Activated CD4-positive, alpha-beta T cell treated with anti-CD3 and anti-CD28 coated beads, Interleukin-2, amount 10 ng/mL, durations not matched to agents 7 days and 5 days (primary cell): ENCODE data around the gene TNXB. TPM values are rescaled to one million over a fixed set of nuclear protein-coding genes. Genes with fewer than 3 reads are reported as not detected.
A peak's percentile ranks its signal among the peaks of the same experiment; 100 is the strongest.

ENCODE experiments used
- CTCF ChIA-PET: fragments of 350-600 bp; sonication (Branson Sonifier 250); formaldehyde crosslinking; loops from one replicate; lab custom pipeline; 2021; ENCODE audit warnings: antibody characterized with exemption; lab: Charles Lee
- POLR2A ChIA-PET: fragments of 350-600 bp; sonication (Branson Sonifier 250); formaldehyde crosslinking; loops from one replicate; lab custom pipeline; 2021; ENCODE audit warnings: antibody characterized with exemption; lab: Charles Lee
- DNase-seq: peaks from one replicate; pipeline ENCODE4 v3.0.0-alpha.2; 2020
- H3K27ac Mint-ChIP-seq: one replicate; pipeline ENCODE4 v1.8.0; 2021; ENCODE audit warnings: mild to moderate bottlenecking, moderate library complexity, mixed read lengths
- H3K27me3 Mint-ChIP-seq: one replicate; pipeline ENCODE4 v1.8.0; 2021; ENCODE audit warnings: mixed read lengths
- H3K36me3 Mint-ChIP-seq: one replicate; pipeline ENCODE4 v1.8.0; 2021; ENCODE audit warnings: low read depth, mixed read lengths
- H3K4me1 Mint-ChIP-seq: one replicate; pipeline ENCODE4 v1.8.0; 2021; ENCODE audit warnings: mixed read lengths
- H3K4me3 Mint-ChIP-seq: one replicate; pipeline ENCODE4 v1.8.0; 2021; ENCODE audit warnings: mild to moderate bottlenecking, moderate library complexity, mixed read lengths
- H3K9me3 Mint-ChIP-seq: one replicate; pipeline ENCODE4 v1.8.0; 2021; ENCODE audit warnings: mixed read lengths
- total RNA-seq, 2 experiments: library from RNA; stranded (reverse); gene quantifications; one replicate each; pipeline ENCODE4 v1.2.3, GENCODE V29; 2021

TNXB gene, protein sequence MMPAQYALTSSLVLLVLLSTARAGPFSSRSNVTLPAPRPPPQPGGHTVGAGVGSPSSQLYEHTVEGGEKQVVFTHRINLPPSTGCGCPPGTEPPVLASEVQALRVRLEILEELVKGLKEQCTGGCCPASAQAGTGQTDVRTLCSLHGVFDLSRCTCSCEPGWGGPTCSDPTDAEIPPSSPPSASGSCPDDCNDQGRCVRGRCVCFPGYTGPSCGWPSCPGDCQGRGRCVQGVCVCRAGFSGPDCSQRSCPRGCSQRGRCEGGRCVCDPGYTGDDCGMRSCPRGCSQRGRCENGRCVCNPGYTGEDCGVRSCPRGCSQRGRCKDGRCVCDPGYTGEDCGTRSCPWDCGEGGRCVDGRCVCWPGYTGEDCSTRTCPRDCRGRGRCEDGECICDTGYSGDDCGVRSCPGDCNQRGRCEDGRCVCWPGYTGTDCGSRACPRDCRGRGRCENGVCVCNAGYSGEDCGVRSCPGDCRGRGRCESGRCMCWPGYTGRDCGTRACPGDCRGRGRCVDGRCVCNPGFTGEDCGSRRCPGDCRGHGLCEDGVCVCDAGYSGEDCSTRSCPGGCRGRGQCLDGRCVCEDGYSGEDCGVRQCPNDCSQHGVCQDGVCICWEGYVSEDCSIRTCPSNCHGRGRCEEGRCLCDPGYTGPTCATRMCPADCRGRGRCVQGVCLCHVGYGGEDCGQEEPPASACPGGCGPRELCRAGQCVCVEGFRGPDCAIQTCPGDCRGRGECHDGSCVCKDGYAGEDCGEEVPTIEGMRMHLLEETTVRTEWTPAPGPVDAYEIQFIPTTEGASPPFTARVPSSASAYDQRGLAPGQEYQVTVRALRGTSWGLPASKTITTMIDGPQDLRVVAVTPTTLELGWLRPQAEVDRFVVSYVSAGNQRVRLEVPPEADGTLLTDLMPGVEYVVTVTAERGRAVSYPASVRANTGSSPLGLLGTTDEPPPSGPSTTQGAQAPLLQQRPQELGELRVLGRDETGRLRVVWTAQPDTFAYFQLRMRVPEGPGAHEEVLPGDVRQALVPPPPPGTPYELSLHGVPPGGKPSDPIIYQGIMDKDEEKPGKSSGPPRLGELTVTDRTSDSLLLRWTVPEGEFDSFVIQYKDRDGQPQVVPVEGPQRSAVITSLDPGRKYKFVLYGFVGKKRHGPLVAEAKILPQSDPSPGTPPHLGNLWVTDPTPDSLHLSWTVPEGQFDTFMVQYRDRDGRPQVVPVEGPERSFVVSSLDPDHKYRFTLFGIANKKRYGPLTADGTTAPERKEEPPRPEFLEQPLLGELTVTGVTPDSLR (N-terminal part only)
- total RNA-seq = 1 to 10 TPM; 3.9 to 6.7 TPM

DNA sequence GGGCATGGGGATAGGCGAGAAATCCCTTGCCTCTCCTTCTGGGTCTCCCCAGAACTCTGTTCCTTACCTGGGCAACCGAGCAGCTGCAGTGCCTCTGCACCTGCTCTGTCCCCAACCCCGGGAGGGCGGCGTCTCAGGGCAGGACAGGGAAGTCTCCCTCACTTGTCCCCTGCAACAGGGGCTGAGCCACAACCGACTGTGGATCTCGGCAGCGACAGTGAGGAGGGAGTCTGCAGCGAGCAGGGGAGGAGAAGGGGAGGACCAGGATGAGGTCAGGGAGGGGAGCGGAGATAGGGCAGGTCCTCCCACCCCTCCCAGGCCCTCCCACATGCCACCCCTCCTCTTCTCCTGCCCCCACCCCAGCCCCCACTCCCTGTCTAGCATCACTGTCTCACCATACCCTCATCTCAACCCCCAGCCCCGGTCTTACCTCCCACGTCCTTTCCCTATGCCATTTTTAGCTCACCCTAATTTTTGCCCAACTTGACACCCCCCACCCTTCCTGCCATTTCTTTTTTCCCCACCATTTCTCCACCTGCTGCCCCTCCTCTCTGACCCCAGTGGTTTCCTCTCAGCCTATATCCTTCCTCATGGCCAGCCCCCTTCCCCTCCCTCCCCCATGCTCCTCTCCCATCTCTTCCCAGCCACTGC is at the start of gene TNXB:
Gene TNXB, minus strand, starts transcription at position 225 of the 651 bp plus-strand sequence. CDS start 11,140 bp downstream, outside the sequence.
- H3K27me3 Mint-ChIP-seq = peaks cover 28% of the 10 kb centered on the region
- H3K4me3 Mint-ChIP-seq = no peak within 1 kb of the TSS
- H3K9me3 Mint-ChIP-seq = no peaks in the 10 kb centered on the region
- no peak within 1 kb of the TSS for H3K27ac Mint-ChIP-seq
- POLR2A ChIA-PET = no interaction called here
- peaks cover 2% of the 10 kb centered on the region for H3K36me3 Mint-ChIP-seq
- no peak for DNase-seq
- CTCF ChIA-PET = no interaction called here
- H3K4me1 Mint-ChIP-seq = peaks cover 7% of the 10 kb centered on the region

DNA sequence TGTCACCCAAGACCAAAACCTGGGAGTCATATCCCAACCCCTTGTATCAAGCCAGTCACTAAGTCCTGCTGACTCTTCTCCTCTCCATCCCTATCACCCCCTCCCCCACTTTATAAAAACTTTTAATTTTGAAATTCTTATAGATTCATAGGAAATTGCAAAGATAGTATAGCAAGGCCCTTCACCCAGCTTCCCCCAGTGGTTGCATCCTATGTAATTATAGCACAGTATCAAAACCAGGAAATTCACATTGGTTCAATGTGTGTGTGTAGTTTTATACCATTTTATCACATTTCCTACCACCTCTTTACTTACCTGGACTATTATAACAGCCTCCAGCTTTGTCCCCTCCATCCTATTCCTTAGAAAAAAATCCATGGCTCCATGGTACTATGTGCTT is 48.9 kb upstream of the TNXB start:
- Mint-ChIP-seq H3K36me3 (peaks cover 1% of the 10 kb centered on the region), H3K4me1 (peaks cover 23% of the 10 kb centered on the region), H3K27me3 (peaks cover 2% of the 10 kb centered on the region), H3K27ac (no peak overlapping the region), H3K9me3 (no peaks in the 10 kb centered on the region), H3K4me3 (no peak overlapping the region)
- ChIA-PET POLR2A (interaction anchor here (0.6 kb wide), 1 partner anchor 95 kb away, joined by 3 read pairs; no protein-coding TSS in a partner anchor), CTCF (interaction anchor here (0.5 to 0.8 kb wide), 2 partner anchors 11 to 25 kb away, joined by 3 read pairs; no protein-coding TSS in a partner anchor)
- no peak for DNase-seq

DNA sequence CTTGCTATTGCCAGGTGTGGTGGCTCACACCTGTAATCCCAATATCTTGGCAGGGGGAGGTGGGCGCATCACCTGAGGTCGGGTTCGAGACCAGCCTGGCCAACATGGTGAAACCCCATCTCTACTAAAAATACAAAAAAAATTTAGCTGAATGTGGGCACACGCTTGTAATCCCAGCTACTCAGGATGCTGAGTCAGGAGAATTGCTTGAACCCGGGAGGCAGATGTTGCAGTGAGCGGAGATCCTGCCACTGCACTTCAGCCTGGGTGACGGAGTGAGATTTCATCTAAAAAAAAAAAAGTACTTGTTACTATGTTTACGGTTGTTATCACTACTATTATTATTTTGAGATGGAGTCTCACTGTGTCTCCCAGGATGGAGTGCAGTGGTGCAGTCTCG is 47.8 kb upstream of the TNXB start:
- no peak overlapping the region for H3K27ac Mint-ChIP-seq
- no peaks in the 10 kb centered on the region for H3K9me3 Mint-ChIP-seq
- ChIA-PET POLR2A (no interaction called here), CTCF (no interaction called here)
- H3K36me3 Mint-ChIP-seq = peaks cover 1% of the 10 kb centered on the region
- H3K4me3 Mint-ChIP-seq = no peak overlapping the region
- peaks cover 30% of the 10 kb centered on the region for H3K4me1 Mint-ChIP-seq
- H3K27me3 Mint-ChIP-seq = peaks cover 11% of the 10 kb centered on the region
- no peak for DNase-seq

DNA sequence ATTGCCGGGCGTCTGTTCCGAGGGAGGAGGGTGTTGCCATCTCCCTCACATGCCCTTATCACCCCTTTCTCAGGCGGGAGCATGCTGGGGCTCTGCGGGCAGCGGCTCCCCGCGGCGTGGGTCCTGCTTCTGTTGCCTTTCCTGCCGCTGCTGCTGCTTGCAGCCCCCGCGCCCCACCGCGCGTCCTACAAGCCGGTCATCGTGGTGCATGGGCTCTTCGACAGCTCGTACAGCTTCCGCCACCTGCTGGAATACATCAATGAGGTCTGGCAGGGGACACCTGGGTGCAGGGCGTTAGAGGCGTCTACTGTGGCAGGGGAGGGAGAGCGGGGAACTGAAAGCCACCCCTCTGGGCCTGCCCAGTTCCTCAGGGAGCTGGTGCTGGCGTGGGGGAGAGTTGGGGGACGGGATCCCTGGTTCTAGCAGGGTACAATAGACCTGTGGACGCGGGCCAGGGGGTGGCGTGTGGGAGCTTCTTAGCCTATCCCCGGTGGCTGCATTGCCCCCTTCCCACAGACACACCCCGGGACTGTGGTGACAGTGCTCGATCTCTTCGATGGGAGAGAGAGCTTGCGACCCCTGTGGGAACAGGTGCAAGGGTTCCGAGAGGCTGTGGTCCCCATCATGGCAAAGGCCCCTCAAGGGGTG is 45.5 kb upstream of the TNXB start:
- H3K27ac Mint-ChIP-seq = peak overlapping the region; percentile 90
- CTCF ChIA-PET = interaction anchor here (0.6 to 1.2 kb wide), 4 partner anchors 10 to 36 kb away, joined by 3 to 5 read pairs (median 4); partner anchors contain the start of gene EGFL8
- no peaks in the 10 kb centered on the region for H3K9me3 Mint-ChIP-seq
- H3K4me3 Mint-ChIP-seq = peak overlapping the region; percentile 97
- peak; percentile 77 for DNase-seq
- POLR2A ChIA-PET = interaction anchor here (0.6 kb wide), 1 partner anchor 100 kb away, joined by 3 read pairs; no protein-coding TSS in a partner anchor
- H3K4me1 Mint-ChIP-seq = peaks cover 36% of the 10 kb centered on the region
- H3K36me3 Mint-ChIP-seq = peaks cover 1% of the 10 kb centered on the region
- H3K27me3 Mint-ChIP-seq = peaks cover 24% of the 10 kb centered on the region

DNA sequence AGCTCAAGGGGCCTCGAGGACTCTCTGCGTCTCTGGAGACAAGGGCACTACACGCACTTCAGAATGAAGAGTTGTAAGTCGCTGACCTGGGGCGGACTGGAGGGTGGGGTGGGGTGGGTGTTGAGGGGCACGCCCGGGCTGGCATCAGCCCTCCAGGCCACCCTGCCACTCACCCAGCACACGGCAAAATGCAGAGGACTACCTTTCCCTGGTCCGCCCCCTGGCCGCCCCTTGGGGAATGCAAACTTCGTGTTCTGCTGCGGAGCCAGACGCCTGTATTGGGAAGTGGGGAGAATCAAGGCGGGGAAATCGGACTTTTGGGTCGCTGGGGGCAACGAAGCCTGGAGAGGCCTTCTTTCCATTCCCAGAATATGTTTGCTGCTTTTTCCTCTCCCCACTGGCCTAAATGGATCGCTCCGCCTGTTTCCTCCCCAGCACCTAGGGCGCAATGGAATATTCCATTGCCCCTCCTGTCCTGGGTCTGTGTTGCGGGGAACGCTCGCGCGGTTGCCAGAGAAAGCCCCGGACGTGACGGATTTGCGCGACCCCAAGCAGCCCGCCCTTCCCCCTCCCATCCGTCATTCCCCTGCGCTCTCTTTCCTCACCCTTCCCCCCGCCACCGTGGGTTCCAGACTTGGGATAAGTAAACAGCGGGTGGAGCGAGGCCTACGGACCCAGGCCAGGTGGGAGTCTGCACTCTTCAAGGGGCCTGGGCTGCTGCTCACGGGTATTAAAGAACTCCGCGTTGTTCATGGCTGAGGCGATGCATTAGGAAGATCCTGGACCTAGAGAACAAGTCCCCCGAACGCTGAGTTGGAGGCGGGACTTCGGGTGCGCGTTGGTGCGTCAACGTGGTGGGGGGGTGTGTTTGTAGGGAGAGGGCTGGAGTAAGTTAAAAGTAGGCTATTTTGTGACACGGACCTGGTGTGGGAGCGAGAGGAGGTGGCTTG is 44.7 kb upstream of the TNXB start, which contains the start of gene PPT2:
Gene PPT2, plus strand, starts transcription at position 578 of the 950 bp plus-strand sequence. CDS start 454 bp downstream, outside the sequence.
- ChIA-PET POLR2A (no interaction called here), CTCF (interaction anchor here (1.2 kb wide), 2 partner anchors 11 to 35 kb away, joined by 4 to 5 read pairs; partner anchors contain the start of gene EGFL8)
- Mint-ChIP-seq H3K36me3 (peaks cover 1% of the 10 kb centered on the region), H3K27me3 (peaks cover 28% of the 10 kb centered on the region), H3K27ac (peak within 1 kb of the TSS; percentile 90), H3K9me3 (no peaks in the 10 kb centered on the region), H3K4me3 (peak within 1 kb of the TSS; percentile 97), H3K4me1 (peaks cover 40% of the 10 kb centered on the region)
- DNase-seq = peak; percentile 72

DNA sequence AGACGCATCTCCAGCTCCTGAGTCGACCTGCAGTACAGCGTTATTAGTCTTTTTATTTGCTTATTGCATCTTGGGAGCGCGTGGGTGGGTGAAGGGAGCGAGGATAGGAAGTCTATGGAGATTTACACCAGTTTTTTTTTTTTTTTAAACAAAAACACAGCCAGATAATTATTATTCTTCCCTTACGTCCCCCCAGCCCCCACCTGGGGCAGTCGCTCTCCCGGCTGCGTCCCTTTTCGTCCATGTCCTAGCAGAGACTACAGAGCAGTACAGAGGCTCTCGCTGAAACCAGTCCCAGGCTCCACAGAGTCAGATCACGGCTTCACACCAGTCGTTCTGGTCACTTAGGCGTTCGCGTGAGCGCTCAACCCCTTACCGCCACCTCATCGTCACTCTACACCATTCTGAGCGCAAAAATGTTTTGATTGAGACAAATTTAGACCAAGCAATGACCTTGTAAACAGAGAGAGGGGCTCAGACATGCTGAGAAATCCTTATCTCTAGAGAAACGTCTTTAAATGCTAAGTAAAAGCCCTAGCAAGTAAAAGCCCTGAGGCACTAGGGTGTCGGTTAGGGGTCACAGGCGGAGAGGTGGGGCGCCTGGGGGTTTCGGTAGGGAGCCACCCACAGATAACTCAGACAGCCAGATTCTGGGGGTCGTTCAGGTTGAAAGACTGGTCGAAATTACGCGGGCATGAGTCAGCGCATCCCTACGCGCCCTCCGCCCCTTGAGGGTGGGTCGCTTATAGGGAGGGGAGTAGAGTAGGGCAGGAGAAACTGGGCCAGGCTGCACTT is 43.8 kb upstream of the TNXB start:
- H3K27me3 Mint-ChIP-seq = peaks cover 37% of the 10 kb centered on the region
- peak overlapping the region; percentile 37 for H3K4me3 Mint-ChIP-seq
- H3K9me3 Mint-ChIP-seq = peaks cover 2% of the 10 kb centered on the region
- no peak overlapping the region for H3K27ac Mint-ChIP-seq
- ChIA-PET POLR2A (no interaction called here), CTCF (interaction anchor here (0.5 to 1.2 kb wide), 3 partner anchors 11 to 244 kb away, joined by 3 to 4 read pairs (median 4); partner anchors contain the start of gene EGFL8)
- peaks cover 48% of the 10 kb centered on the region for H3K4me1 Mint-ChIP-seq
- peaks cover 3% of the 10 kb centered on the region for H3K36me3 Mint-ChIP-seq
- no peak for DNase-seq

DNA sequence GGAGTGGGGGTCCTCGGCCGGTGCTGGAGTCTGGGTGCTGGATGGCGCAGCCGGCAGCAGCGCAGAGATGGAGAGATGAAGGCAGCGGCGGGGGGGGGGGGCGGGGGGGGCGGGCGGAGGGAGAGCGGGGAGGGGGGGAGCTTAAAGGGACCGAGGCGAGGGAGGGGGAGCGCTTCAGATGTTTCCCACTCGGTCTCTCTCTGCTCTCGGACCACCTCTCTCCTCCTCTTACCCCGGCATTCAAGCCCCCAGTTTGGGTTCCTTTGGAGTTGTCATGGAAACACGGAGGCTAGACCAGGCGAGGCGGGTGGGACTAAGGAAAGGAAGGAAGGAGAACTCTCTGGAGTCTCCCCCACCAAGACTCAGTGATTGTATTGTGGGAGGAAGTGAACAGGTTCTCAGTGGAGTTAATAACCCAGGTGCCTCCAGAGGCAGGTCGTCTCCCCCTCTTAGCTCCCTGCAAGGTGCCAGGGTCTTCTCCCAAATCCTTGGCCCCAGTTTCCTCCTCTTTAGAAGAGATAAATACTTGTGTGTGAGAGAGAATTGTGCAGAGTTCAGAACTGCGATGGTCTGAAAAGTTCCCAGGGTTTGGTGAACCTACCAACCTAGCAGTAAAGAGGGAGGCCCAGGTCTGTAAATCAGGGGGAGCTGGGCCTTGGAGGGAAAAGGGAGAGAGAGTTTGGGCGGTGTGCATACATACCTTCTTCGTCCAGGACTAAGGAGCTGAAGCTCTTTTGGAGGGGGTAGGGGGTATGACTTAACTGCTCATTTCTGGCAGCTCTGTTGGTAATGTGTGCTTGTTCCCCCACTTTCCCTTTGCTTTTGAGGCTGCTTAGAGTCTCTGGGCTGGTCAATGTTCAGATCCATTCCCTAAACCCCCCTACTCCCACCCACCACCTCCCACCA is 43.0 kb upstream of the TNXB start, which contains the start of gene PRRT1:
Gene PRRT1, minus strand, starts transcription at position 77 of the 906 bp plus-strand sequence. CDS start 112 bp downstream, outside the sequence.
- H3K4me3 Mint-ChIP-seq = no peak within 1 kb of the TSS
- H3K4me1 Mint-ChIP-seq = peaks cover 51% of the 10 kb centered on the region
- CTCF ChIA-PET = interaction anchor here (0.5 to 1.2 kb wide), 5 partner anchors 12 to 243 kb away, joined by 3 to 4 read pairs (median 3); partner anchors contain the start of gene EGFL8
- no peak for DNase-seq
- peaks cover 44% of the 10 kb centered on the region for H3K27me3 Mint-ChIP-seq
- H3K27ac Mint-ChIP-seq = no peak within 1 kb of the TSS
- H3K9me3 Mint-ChIP-seq = peaks cover 3% of the 10 kb centered on the region
- peaks cover 3% of the 10 kb centered on the region for H3K36me3 Mint-ChIP-seq
- POLR2A ChIA-PET = no interaction called here

DNA sequence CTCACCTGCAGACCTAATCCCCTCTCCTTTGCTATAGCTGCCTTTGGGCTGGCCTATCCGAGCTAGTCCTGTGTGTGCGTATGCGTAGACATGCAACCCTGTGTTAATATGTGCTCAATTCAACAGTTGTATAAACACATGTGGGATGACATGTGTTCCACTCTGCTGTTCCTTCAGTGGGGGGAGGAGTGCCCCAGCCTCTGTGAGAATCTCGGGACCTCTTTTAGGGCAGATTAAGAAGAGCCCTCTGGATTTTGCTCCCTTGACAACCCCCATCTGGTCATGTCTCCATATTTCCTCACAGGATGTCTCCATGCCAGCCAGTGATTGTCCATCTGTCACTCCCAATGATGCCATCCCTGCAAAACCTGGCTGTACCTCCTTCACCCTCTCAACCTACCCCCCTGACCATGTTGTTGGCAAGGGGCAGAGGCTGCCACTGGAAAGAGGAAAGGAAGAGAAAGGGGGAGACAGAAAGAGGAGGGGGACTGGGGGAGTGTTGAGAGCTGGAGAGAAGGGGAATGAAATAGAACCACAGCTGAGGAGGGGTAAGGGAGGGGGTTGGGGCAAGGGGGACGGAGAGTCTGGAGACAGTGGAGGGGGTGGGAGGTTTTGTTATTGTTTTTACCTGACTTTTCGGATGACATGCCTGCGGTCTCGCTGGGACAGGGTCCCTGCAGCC is 42.2 kb upstream of the TNXB start:
- Mint-ChIP-seq H3K27me3 (peaks cover 51% of the 10 kb centered on the region), H3K27ac (no peak overlapping the region), H3K4me3 (no peak overlapping the region), H3K4me1 (peaks cover 51% of the 10 kb centered on the region), H3K36me3 (peaks cover 3% of the 10 kb centered on the region), H3K9me3 (peaks cover 3% of the 10 kb centered on the region)
- DNase-seq = no peak
- ChIA-PET POLR2A (no interaction called here), CTCF (interaction anchor here (1.2 kb wide), 2 partner anchors 13 to 15 kb away, joined by 3 to 4 read pairs; partner anchors contain the start of gene EGFL8)
